Right cardiac atrium (tissue), 5 donors: Measurements from ENCODE around the gene ATP10B. TPM values are rescaled to one million over a fixed set of nuclear protein-coding genes. Genes with fewer than 3 reads are reported as not detected.
A peak's percentile ranks its signal among the peaks of the same experiment; 100 is the strongest.

ENCODE experiments used
- ATAC-seq, 2 donors: fragments of 200-7000 bp; cut with Tn5 transposase; one replicate each; pipeline versions ENCODE4 v1.8.0 to v1.9.1; 2020; ENCODE audit warnings: moderate library complexity in 2 of 2, mild to moderate bottlenecking in 1 of 2
- DNase-seq, 3 donors: peaks; one replicate each; pipeline ENCODE4 v3.0.0-alpha.2; 2020
- H3K27ac ChIP-seq: one replicate; pipeline ENCODE4 v1.5.1; 2013; ENCODE audit warnings: mild to moderate bottlenecking, low read length, control low read depth, moderate library complexity
- H3K27me3 ChIP-seq: one replicate; pipeline ENCODE4 v1.6.1; 2013; ENCODE audit not compliant: control insufficient read depth, insufficient read depth
- H3K4me1 ChIP-seq: one replicate; pipeline ENCODE4 v1.6.1; 2013; ENCODE audit warnings: low read length; ENCODE audit not compliant: control insufficient read depth, insufficient read depth
- H3K4me3 ChIP-seq: one replicate; pipeline ENCODE4 v1.5.1; 2013; ENCODE audit warnings: low read length, control low read depth
- H3K9me3 ChIP-seq: one replicate; pipeline ENCODE4 v1.6.1; 2013; ENCODE audit warnings: low read length; ENCODE audit not compliant: control insufficient read depth
- WGBS: extraction: QIAGEN DNeasy Blood & Tissue Kit; methylation state at CpG from one replicate; pipeline ENCODE4 v1.1.7; 2013; 5-methylcytosine and 5-hydroxymethylcytosine counted together
- intact Hi-C, 4 donors: fragments of 100-400 bp; cut with DNase I; formaldehyde crosslinking; loops; one replicate each; pipeline versions ENCODE4 v1.11.0 to v1.14.0; 2022 to 2023
- polyA plus RNA-seq: library from polyadenylated mRNA; stranded (reverse); fragments of 200-250 nt; gene quantifications from one replicate; pipeline ENCODE4 v1.2.3, GENCODE V29; 2013
- total RNA-seq, 4 donors: library from RNA; stranded (reverse); fragmentation: NEBNext Ultra II Directional; extraction: Animal tissue kit (Norgen Biotek cat#: 25700); gene quantifications; one replicate each; pipeline ENCODE4 v1.2.1, GENCODE V29; 2021
- donor health status: healthy with polysubstance abuse.
- donor health status: DM: no; HTN: yes; CAD: no.
- donor health status: DM: no; HTN: no; CAD: no.
- donor health status: DM: no; HTN: yes; CAD: no; lungs with severe emphysema.
- donor health status: DM: yes; HTN: yes; CAD: no.

ATP10B gene
- total and polyA plus RNA-seq, 5 donors = 0.25 TPM; not detected in 4

- intact Hi-C loops = no loop called here
- ATAC-seq = no peak
- no peak overlapping the region for H3K4me3 ChIP-seq
- no peaks in the 10 kb centered on the region for H3K9me3 ChIP-seq
- H3K4me1 ChIP-seq = no peaks in the 10 kb centered on the region
- WGBS = 34% methylated on average over 7 of the region's 7 CpGs
- no peaks in the 10 kb centered on the region for H3K27me3 ChIP-seq
- DNase-seq = no peak
- no peak overlapping the region for H3K27ac ChIP-seq
These were observed 225.7 kb downstream of the ATP10B start for GRCh38 chr5:160626322-160626721.

DNA sequence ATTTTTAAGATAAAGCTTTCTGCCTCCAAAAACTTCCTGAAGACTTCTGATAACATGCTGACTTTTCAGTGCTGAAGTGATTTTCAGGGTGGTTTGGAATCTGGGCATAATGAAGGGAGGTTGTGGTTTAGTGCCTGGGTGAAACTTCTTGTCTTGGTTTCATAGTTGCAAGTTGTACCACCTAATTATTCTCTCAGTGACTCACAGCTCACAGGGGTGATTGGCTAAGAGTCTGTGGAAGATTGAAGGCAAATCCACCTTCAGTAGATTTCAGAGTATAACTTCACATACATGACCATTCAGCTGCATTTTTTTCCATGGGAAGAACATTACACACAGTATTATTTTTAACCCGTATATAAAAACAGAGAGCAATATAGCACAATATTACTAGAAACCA lies 230.5 kb downstream of the ATP10B start:
- H3K27ac ChIP-seq = no peak overlapping the region
- H3K27me3 ChIP-seq = no peaks in the 10 kb centered on the region
- 93% methylated on average over 1 of the region's 1 CpG for WGBS
- no peak for ATAC-seq
- intact Hi-C loops = no loop called here
- H3K4me1 ChIP-seq = no peaks in the 10 kb centered on the region
- no peaks in the 10 kb centered on the region for H3K9me3 ChIP-seq
- H3K4me3 ChIP-seq = no peak overlapping the region
- no peak for DNase-seq

GRCh38 chr5:160620401-160620800 lies 231.6 kb downstream of the ATP10B start:
- H3K4me1 ChIP-seq = no peaks in the 10 kb centered on the region
- intact Hi-C loops = no loop called here
- no peak overlapping the region for H3K4me3 ChIP-seq
- H3K27ac ChIP-seq = no peak overlapping the region
- WGBS = 89% methylated on average over 9 of the region's 9 CpGs
- no peaks in the 10 kb centered on the region for H3K27me3 ChIP-seq
- H3K9me3 ChIP-seq = no peaks in the 10 kb centered on the region
- ATAC-seq (no peak), DNase-seq (peak in 1 of 3 donors; percentile 32)

DNA sequence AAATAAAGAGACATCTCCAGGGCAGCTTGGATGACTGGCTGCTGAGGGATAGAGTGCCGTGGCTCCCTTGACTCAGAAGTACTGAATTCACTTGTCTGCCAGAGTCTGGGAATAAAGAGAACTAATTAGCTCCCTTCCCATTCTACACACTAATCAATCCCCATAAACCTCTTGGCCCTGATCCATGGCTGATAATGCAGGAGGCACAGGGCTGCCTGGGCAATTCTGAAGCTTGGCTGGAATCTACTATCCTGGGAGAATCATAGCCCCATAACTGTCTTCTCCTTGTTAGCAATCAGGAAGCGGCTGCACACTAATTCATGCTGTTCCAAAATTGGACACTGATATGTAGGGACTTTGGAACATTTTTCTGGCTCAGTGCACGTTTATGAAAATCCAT lies 232.6 kb downstream of the ATP10B start:
- WGBS = 50% methylated on average over 3 of the region's 3 CpGs
- Histone ChIP-seq H3K4me3 (no peak overlapping the region), H3K27ac (no peak overlapping the region), H3K9me3 (no peaks in the 10 kb centered on the region), H3K27me3 (no peaks in the 10 kb centered on the region), H3K4me1 (no peaks in the 10 kb centered on the region)
- no peak for DNase-seq
- ATAC-seq = no peak
- intact Hi-C loops = no loop called here

GRCh38 chr5:160618286-160618685 lies 233.7 kb downstream of the ATP10B start:
- intact Hi-C loops = no loop called here
- DNase-seq (no peak), ATAC-seq (no peak)
- Histone ChIP-seq H3K27ac (no peak overlapping the region), H3K4me3 (no peak overlapping the region), H3K9me3 (no peaks in the 10 kb centered on the region), H3K27me3 (no peaks in the 10 kb centered on the region), H3K4me1 (peaks cover 2% of the 10 kb centered on the region)
- 52% methylated on average over 1 of the region's 1 CpG for WGBS

DNA sequence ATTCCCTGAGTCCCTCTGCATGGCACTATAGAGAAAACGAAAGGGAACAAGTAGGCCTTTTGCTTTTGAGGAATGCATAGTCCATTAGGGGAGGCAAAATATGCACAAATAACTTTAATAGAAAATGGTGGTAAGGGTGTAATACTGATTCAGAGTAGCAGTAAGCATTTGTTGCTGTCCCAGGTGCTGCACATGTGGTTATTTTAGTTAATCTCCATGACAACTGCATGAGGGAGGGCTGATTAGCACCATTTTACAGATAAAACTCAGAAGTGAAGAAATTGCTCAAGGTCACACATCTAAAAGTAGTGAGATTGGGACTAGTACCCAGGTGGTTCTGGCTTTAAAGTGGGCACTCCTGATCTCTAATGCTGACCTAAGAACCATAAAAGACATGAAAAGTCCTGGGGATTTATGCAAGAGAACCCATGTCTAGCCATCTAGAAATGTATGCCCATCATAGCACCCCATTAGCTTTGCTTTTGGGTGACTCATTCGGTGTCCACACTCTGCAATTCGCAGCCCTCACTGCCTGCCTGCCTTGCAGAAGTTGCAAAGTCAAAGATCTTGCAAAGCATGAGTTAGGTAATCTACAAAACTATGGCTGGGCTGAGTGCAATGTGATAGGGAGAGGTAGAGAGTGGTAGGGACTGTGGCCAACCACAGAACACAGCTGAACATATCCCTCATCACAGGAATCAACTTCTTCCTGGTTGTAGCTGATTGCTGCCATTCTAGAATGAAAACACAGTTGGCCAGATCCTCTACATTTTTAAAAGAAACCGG lies 235.1 kb downstream of the ATP10B start:
- ATAC-seq = no peak
- Histone ChIP-seq H3K4me1 (peaks cover 2% of the 10 kb centered on the region), H3K27ac (no peak overlapping the region), H3K9me3 (no peaks in the 10 kb centered on the region), H3K4me3 (no peak overlapping the region), H3K27me3 (no peaks in the 10 kb centered on the region)
- intact Hi-C loops = no loop called here
- DNase-seq = no peak
- WGBS = 79% methylated on average over 4 of the region's 4 CpGs

GRCh38 chr5:160614136-160614535 lies 237.9 kb downstream of the ATP10B start:
- Histone ChIP-seq H3K9me3 (no peaks in the 10 kb centered on the region), H3K27me3 (no peaks in the 10 kb centered on the region), H3K4me3 (no peak overlapping the region), H3K4me1 (peaks cover 2% of the 10 kb centered on the region), H3K27ac (no peak overlapping the region)
- 77% methylated on average over 3 of the region's 3 CpGs for WGBS
- ATAC-seq (no peak), DNase-seq (no peak)
- intact Hi-C loops = no loop called here

DNA sequence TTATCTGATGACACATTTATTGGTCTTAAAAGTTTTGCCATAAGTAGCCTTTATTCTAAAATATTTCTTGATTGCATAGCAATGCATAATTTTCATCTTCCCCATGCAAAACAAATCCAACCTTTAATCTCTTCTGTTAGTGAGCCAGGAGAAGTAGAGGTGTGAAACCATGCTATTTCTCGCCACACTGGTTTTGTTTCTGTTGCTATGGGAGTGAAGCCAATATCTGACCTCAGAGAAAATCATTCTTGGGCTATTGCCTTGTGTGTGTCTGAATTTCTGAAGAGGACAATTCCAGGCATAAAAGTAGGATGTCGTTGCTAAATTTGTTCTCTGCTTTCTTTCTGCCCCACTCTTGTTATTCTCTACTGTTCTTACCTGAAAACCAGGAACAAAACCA lies 246.7 kb downstream of the ATP10B start:
- no peaks in the 10 kb centered on the region for H3K9me3 ChIP-seq
- WGBS = 34% methylated on average over 2 of the region's 2 CpGs
- ATAC-seq = peak; percentile 35 to 72
- no peak for DNase-seq
- H3K4me3 ChIP-seq = no peak overlapping the region
- H3K4me1 ChIP-seq = no peaks in the 10 kb centered on the region
- H3K27me3 ChIP-seq = no peaks in the 10 kb centered on the region
- intact Hi-C loops = no loop called here
- no peak overlapping the region for H3K27ac ChIP-seq

- DNase-seq (no peak), ATAC-seq (no peak)
- H3K4me3 ChIP-seq = no peak overlapping the region
- H3K27me3 ChIP-seq = no peaks in the 10 kb centered on the region
- H3K4me1 ChIP-seq = no peaks in the 10 kb centered on the region
- H3K27ac ChIP-seq = no peak overlapping the region
- intact Hi-C loops = no loop called here
- H3K9me3 ChIP-seq = no peaks in the 10 kb centered on the region
- WGBS = 52% methylated on average over 4 of the region's 4 CpGs
These were observed 247.5 kb downstream of the ATP10B start for GRCh38 chr5:160604484-160604883.

GRCh38 chr5:160602744-160603143 lies 249.3 kb downstream of the ATP10B start:
- 88% methylated on average over 4 of the region's 4 CpGs for WGBS
- ATAC-seq (no peak), DNase-seq (no peak)
- no peaks in the 10 kb centered on the region for H3K9me3 ChIP-seq
- no peaks in the 10 kb centered on the region for H3K27me3 ChIP-seq
- H3K27ac ChIP-seq = no peak overlapping the region
- no peaks in the 10 kb centered on the region for H3K4me1 ChIP-seq
- no peak overlapping the region for H3K4me3 ChIP-seq
- intact Hi-C loops = no loop called here

- Histone ChIP-seq H3K4me1 (no peaks in the 10 kb centered on the region), H3K4me3 (no peak overlapping the region), H3K9me3 (no peaks in the 10 kb centered on the region), H3K27me3 (no peaks in the 10 kb centered on the region), H3K27ac (no peak overlapping the region)
- intact Hi-C loops = no loop called here
- ATAC-seq = no peak
- no peak for DNase-seq
- WGBS = 90% methylated on average over 1 of the region's 1 CpG
These were observed 251.0 kb downstream of the ATP10B start for GRCh38 chr5:160601046-160601445.

DNA sequence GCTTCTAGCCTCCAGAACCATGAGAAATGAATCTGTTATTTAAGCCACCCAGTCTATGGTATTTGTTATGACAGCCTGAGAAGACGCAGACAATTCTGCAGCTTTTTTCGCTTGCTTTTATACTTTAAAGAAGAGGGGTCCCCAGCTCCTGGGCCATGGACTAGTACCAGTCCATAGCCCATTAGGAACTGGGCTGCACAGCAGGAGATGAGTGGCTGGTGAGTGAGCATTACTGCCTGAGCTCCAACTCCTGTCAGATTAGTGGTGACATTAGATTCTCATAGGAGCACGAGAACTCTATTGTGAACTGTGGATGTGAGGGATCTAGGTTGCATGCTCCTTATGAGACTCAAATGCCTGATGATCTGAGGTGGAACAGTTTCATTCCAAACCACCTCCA lies 278.7 kb downstream of the ATP10B start:
- intact Hi-C loops = no loop called here
- no peak for ATAC-seq
- Histone ChIP-seq H3K4me3 (no peak overlapping the region), H3K27ac (no peak overlapping the region), H3K4me1 (no peaks in the 10 kb centered on the region), H3K27me3 (peaks cover 2% of the 10 kb centered on the region), H3K9me3 (no peaks in the 10 kb centered on the region)
- 93% methylated on average over 3 of the region's 3 CpGs for WGBS
- no peak for DNase-seq
